Ascending aorta (tissue), 2 donors: ENCODE measurements around the gene RPN2. TPM values are rescaled to one million over a fixed set of nuclear protein-coding genes. Genes with fewer than 3 reads are reported as not detected.

Source experiments
- DNase-seq, 2 donors: peaks; one replicate each; pipeline ENCODE4 v3.0.0-alpha.2; 2019; ENCODE audit warnings: low spot score in 2 of 2
- H3K27ac ChIP-seq, 2 donors: fragments of 200-600 bp; sonication (generic); one replicate each; pipeline ENCODE4 v1.5.1; 2016 to 2017; ENCODE audit warnings: mild to moderate bottlenecking in 1 of 2
- H3K27me3 ChIP-seq: fragments of 200-600 bp; sonication (generic); one replicate; pipeline ENCODE4 v1.5.1; 2017
- H3K36me3 ChIP-seq, 2 donors: fragments of 200-600 bp; sonication (generic); one replicate each; pipeline ENCODE4 v1.5.1; 2016
- H3K4me1 ChIP-seq, 2 donors: fragments of 200-600 bp; sonication (generic); one replicate each; pipeline ENCODE4 v1.5.1; 2016 to 2017; ENCODE audit warnings: mild to moderate bottlenecking in 1 of 2
- H3K4me3 ChIP-seq, 2 donors: fragments of 200-600 bp; sonication (generic); one replicate each; pipeline ENCODE4 v1.5.1; 2016 to 2017; ENCODE audit warnings: mild to moderate bottlenecking in 1 of 2
- H3K9me3 ChIP-seq, 2 donors: fragments of 200-600 bp; sonication (generic); one replicate each; pipeline ENCODE4 v1.5.1; 2016
- CTCF ChIP-seq, 3 experiments: fragments of 200-600 bp in 2 of 3; fragments of 450-650 bp in 1 of 3; sonication (generic) in 2 of 3; IDR thresholded peaks; one replicate each; pipeline ENCODE4 v1.5.1; 2016 to 2019; ENCODE audit warnings: antibody characterized with exemption in 3 of 3, mild to moderate bottlenecking in 1 of 3, moderate library complexity in 1 of 3
- intact Hi-C: fragments of 100-400 bp; cut with DNase I; formaldehyde crosslinking; loops from one replicate; pipeline ENCODE4 v1.15.1; 2023
- total RNA-seq: library from RNA; depleted of rRNA; stranded (reverse); fragments of >200 nt; gene quantifications from one replicate; pipeline ENCODE4 v1.1.0, GENCODE V29; 2016

RPN2 gene
- total RNA-seq, 1 donor from 2014 or later, result 114 TPM

DNA sequence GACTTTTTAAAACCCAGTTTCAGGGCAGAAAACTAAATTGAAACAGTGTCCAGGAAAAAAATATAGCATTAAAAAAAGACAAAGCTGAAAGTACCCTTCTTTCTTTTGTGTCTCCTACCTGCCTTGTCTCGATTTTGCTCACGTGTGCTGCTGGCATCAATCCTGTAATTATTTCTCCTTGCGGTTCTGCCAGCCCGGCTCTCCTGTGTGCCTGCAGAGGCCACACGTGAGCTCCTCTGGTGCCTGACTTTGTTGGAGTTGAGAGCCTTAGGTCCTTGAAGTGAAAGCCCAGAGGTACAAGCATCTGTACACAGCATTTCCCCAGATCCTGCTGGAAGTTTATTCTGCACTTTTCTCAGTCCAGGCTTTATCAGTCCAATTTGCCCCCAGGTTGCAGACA lies 46.0 kb downstream of the RPN2 start:
- Histone ChIP-seq H3K9me3 (no peaks in the 10 kb centered on the region), H3K4me3 (no peak overlapping the region), H3K4me1 (peaks cover 12 to 33% of the 10 kb centered on the region in 2 donors), H3K27ac (no peak overlapping the region), H3K36me3 (peaks cover 36 to 60% of the 10 kb centered on the region in 2 donors), H3K27me3 (no peaks in the 10 kb centered on the region)
- TF ChIP-seq CTCF (IDR thresholded peaks at IDR 0.05), result no peak
- no peak for DNase-seq
- intact Hi-C loops, result no loop called here

DNA sequence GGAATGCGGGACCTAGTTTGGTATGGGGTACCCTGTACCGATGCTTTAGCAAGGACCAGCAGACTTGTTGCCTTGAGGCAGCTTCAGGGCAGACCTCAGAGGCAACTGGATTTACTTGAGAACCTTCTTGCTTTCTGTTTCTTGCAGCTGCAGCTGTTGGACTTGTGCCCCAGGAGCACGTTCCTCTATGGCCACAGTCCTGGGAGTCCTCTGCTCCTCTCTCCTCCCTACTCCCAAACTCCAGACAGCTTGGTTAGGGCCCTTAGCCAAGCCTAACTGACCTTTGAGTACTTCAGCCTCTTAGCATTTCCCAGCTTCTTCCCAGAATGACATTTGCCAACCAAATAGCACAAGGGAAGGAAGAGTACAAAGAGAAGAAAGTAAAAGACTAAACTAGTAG lies 47.8 kb downstream of the RPN2 start:
- peak overlapping the region; percentile 55 to 62 for H3K27ac ChIP-seq
- peaks cover 50 to 77% of the 10 kb centered on the region in 2 donors for H3K36me3 ChIP-seq
- H3K27me3 ChIP-seq, result no peaks in the 10 kb centered on the region
- H3K4me3 ChIP-seq, result no peak overlapping the region
- no peaks in the 10 kb centered on the region for H3K9me3 ChIP-seq
- no peak for DNase-seq
- no peak for TF ChIP-seq CTCF (IDR thresholded peaks at IDR 0.05)
- intact Hi-C loops, result no loop called here
- H3K4me1 ChIP-seq, result peaks cover 7 to 29% of the 10 kb centered on the region in 2 donors

GRCh38 chr20:37228082-37228481 lies 49.0 kb downstream of the RPN2 start:
- no peak overlapping the region for H3K4me3 ChIP-seq
- H3K4me1 ChIP-seq, result peaks cover 7 to 29% of the 10 kb centered on the region in 2 donors
- H3K9me3 ChIP-seq, result no peaks in the 10 kb centered on the region
- H3K27me3 ChIP-seq, result no peaks in the 10 kb centered on the region
- peak in 1 of 2 donors; percentile 76 for DNase-seq
- peaks cover 61 to 84% of the 10 kb centered on the region in 2 donors for H3K36me3 ChIP-seq
- intact Hi-C loops, result loop anchor here (1.0 kb wide), 1 partner anchor 26 kb away; no protein-coding TSS in a partner anchor
- TF ChIP-seq CTCF (IDR thresholded peaks at IDR 0.05), result no peak
- H3K27ac ChIP-seq, result peak overlapping the region; percentile 55 to 62

- no peak for TF ChIP-seq CTCF (IDR thresholded peaks at IDR 0.05)
- H3K4me1 ChIP-seq, result peaks cover 7 to 29% of the 10 kb centered on the region in 2 donors
- peak in 1 of 2 donors; percentile 30 for DNase-seq
- H3K36me3 ChIP-seq, result peaks cover 64 to 86% of the 10 kb centered on the region in 2 donors
- no peaks in the 10 kb centered on the region for H3K9me3 ChIP-seq
- H3K27ac ChIP-seq, result peak overlapping the region; percentile 55 to 62
- intact Hi-C loops, result loop anchor here (1.0 kb wide), 1 partner anchor 26 kb away; no protein-coding TSS in a partner anchor
- no peaks in the 10 kb centered on the region for H3K27me3 ChIP-seq
- no peak overlapping the region for H3K4me3 ChIP-seq
Measured at GRCh38 chr20:37228656-37229055, 49.5 kb downstream of the RPN2 start.

GRCh38 chr20:37229357-37229756 lies 50.2 kb downstream of the RPN2 start:
- H3K27me3 ChIP-seq, result no peaks in the 10 kb centered on the region
- H3K4me3 ChIP-seq, result no peak overlapping the region
- peaks cover 64 to 87% of the 10 kb centered on the region in 2 donors for H3K36me3 ChIP-seq
- H3K9me3 ChIP-seq, result no peaks in the 10 kb centered on the region
- peaks cover 7 to 29% of the 10 kb centered on the region in 2 donors for H3K4me1 ChIP-seq
- intact Hi-C loops, result no loop called here
- no peak for DNase-seq
- TF ChIP-seq CTCF (IDR thresholded peaks at IDR 0.05), result no peak
- no peak overlapping the region for H3K27ac ChIP-seq

DNA sequence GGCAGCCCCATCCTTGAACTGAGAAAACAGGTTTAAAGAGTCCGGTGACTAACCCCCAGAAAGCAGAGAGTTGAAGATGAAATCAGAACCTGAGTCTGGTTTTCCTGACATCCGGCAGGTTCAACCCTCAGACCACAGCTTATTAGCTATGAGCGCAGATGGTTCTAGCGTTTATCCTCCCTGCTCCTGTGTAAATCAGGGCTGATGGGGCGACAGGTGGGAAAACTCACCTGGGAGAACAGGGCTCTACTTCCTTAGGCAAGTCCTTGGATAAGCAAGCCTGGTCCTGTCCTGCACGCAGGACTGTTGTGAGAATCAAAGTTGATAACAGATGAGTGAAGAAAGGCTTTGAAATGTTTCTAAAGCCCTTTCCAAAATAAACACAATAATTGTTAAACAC lies 51.1 kb downstream of the RPN2 start:
- TF ChIP-seq CTCF (IDR thresholded peaks at IDR 0.05), result no peak
- Histone ChIP-seq H3K27ac (no peak overlapping the region), H3K9me3 (no peaks in the 10 kb centered on the region), H3K4me1 (peaks cover 7 to 26% of the 10 kb centered on the region in 2 donors), H3K36me3 (peaks cover 66 to 87% of the 10 kb centered on the region in 2 donors), H3K27me3 (no peaks in the 10 kb centered on the region), H3K4me3 (no peak overlapping the region)
- DNase-seq, result no peak
- intact Hi-C loops, result no loop called here
